Psoas muscle (tissue), 8 donors: ENCODE results near the gene RIMS1. TPM values are rescaled to one million over a fixed set of nuclear protein-coding genes. Genes with fewer than 3 reads are reported as not detected.

Experiments used
- ATAC-seq, 4 donors: fragments of 200-7000 bp; cut with Tn5 transposase; one replicate each; pipeline ENCODE4 v1.9.1; 2020; ENCODE audit warnings: moderate library complexity in 3 of 4, mild to moderate bottlenecking in 2 of 4
- DNase-seq, 2 donors: peaks; one replicate each; pipeline ENCODE4 v3.0.0-alpha.2; 2020
- H3K27ac ChIP-seq: fragments of 200-600 bp; one replicate; pipeline ENCODE4 v1.8.0; 2022
- H3K27me3 ChIP-seq, 3 donors: fragments of 200-600 bp in 1 of 3; one replicate each; pipeline versions ENCODE4 v1.6.1 to v1.8.0; 2013 to 2022; ENCODE audit warnings: low read length in 2 of 3, mild to moderate bottlenecking in 2 of 3, moderate library complexity in 1 of 3; ENCODE audit not compliant: insufficient read depth in 3 of 3
- H3K36me3 ChIP-seq, 2 donors: fragments of 200-600 bp in 1 of 2; one replicate each; pipeline versions ENCODE4 v1.6.1 to v1.8.0; 2013 to 2022; ENCODE audit warnings: low read depth in 1 of 2, mild to moderate bottlenecking in 1 of 2, moderate library complexity in 1 of 2; ENCODE audit not compliant: insufficient read depth in 1 of 2
- H3K4me1 ChIP-seq: fragments of 200-600 bp; one replicate; pipeline ENCODE4 v1.8.0; 2022
- H3K4me3 ChIP-seq: fragments of 200-600 bp; one replicate; pipeline ENCODE4 v1.8.0; 2022; ENCODE audit warnings: mild to moderate bottlenecking
- H3K9me3 ChIP-seq: fragments of 200-600 bp; one replicate; pipeline ENCODE4 v1.8.0; 2022
- WGBS, 3 donors: extraction: QIAGEN DNeasy Blood & Tissue Kit; methylation state at CpG; one replicate each; pipeline versions ENCODE4 v1.1.6 to v1.1.7; 2013; 5-methylcytosine and 5-hydroxymethylcytosine counted together
- intact Hi-C, 2 donors: fragments of 100-400 bp; cut with DNase I; formaldehyde crosslinking; loops; one replicate each; pipeline versions ENCODE4 v1.11.0 to v1.14.2; 2022
- polyA plus RNA-seq, 3 donors: library from polyadenylated mRNA; stranded (reverse); fragments of 200-250 nt; gene quantifications; one replicate each; pipeline ENCODE4 v1.2.3, GENCODE V29; 2013
- total RNA-seq, 4 donors: library from RNA; stranded (reverse); fragmentation: NEBNext Ultra II Directional in 2 of 4; extraction: Animal tissue kit (Norgen Biotek cat#: 25700) in 2 of 4; gene quantifications; one replicate each; pipeline versions ENCODE4 v1.2.1 to v1.2.4, GENCODE V29; 2021 to 2023
- TF ChIP-seq, protein P1 (sequence below): fragments of 200-600 bp; IDR thresholded peaks from one replicate; pipeline ENCODE4 v1.8.0; 2022; ENCODE audit warnings: antibody characterized with exemption
- donor health status: healthy with polysubstance abuse.
- donor health status: DM: no; HTN: no; CAD: no; lungs with moderate emphysema.
- donor health status: Bipolar disorder and iron deficiency.
- donor health status: healthy.
- donor health status: DM: yes; HTN: yes; CAD: no.
- donor health status: DM: no; HTN: no; CAD: no.
- donor health status: DM: no; HTN: no; CAD: no.
- donor health status: DM: yes; HTN: yes; CAD: no.

The RIMS1 gene
- total and polyA plus RNA-seq, 7 donors = 0.03 to 2.0 (median 0.22) TPM

DNA sequence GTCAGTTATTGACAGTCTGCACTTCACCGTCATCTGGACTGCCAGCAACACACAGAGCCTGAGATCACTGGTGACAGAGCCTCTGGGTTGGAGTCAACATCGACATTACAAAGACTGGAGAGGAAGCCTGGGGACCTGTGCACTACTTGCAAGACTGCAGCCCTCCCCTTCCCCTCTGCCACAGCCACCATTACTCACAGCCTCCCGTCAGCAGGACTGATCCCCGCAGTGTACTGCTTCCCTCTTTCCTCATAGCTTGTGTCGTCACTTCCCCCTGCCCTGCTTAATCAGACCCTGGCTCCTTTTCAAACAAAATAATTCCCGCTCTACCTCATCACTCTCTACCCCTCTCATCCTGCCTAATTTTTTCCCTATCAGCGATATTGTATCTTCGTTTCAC lies 500.0 kb downstream of the RIMS1 start:
- ATAC-seq (no peak), DNase-seq (no peak)
- WGBS, 3 donors = 78 to 79% (median 79%) methylated on average over 8 of the region's 8 CpGs
- Histone ChIP-seq H3K4me1 (no peaks in the 10 kb centered on the region), H3K27me3 (no peaks in the 10 kb centered on the region), H3K4me3 (no peak overlapping the region), H3K9me3 (no peaks in the 10 kb centered on the region), H3K36me3 (no peaks in the 10 kb centered on the region), H3K27ac (no peak overlapping the region)
- TF ChIP-seq, protein P1, sequence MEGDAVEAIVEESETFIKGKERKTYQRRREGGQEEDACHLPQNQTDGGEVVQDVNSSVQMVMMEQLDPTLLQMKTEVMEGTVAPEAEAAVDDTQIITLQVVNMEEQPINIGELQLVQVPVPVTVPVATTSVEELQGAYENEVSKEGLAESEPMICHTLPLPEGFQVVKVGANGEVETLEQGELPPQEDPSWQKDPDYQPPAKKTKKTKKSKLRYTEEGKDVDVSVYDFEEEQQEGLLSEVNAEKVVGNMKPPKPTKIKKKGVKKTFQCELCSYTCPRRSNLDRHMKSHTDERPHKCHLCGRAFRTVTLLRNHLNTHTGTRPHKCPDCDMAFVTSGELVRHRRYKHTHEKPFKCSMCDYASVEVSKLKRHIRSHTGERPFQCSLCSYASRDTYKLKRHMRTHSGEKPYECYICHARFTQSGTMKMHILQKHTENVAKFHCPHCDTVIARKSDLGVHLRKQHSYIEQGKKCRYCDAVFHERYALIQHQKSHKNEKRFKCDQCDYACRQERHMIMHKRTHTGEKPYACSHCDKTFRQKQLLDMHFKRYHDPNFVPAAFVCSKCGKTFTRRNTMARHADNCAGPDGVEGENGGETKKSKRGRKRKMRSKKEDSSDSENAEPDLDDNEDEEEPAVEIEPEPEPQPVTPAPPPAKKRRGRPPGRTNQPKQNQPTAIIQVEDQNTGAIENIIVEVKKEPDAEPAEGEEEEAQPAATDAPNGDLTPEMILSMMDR = no peak
- intact Hi-C loops = no loop called here

DNA sequence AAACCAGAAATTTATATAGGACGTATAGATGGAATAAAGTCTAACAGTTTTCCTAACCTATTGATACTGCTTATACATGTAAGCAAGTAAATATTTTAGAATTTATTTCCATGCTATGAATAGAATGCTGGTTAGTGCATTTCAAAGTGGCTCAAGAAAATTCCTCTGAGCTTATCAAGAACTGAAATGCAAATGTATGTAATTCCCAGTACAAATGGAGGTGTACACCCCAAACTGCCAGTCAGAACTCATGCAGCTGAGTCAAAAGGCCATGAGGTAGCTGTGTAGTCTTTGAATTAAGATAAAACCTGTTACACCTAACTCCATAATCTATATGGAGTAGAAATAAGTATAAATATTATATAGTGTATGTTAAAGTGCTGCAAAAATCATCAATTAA lies 503.3 kb downstream of the RIMS1 start:
- Histone ChIP-seq H3K4me3 (no peak overlapping the region), H3K4me1 (no peaks in the 10 kb centered on the region), H3K27me3 (no peaks in the 10 kb centered on the region), H3K27ac (no peak overlapping the region), H3K36me3 (no peaks in the 10 kb centered on the region), H3K9me3 (no peaks in the 10 kb centered on the region)
- TF ChIP-seq, protein P1 = no peak
- no peak for ATAC-seq
- 97 to 98% (median 98%) methylated on average over 1 of the region's 1 CpG for WGBS, 3 donors
- intact Hi-C loops = no loop called here
- no peak for DNase-seq

GRCh38 chr6:72390548-72390947 lies 504.2 kb downstream of the RIMS1 start:
- ATAC-seq = no peak
- intact Hi-C loops = no loop called here
- Histone ChIP-seq H3K27ac (no peak overlapping the region), H3K27me3 (no peaks in the 10 kb centered on the region), H3K9me3 (no peaks in the 10 kb centered on the region), H3K4me3 (no peak overlapping the region), H3K36me3 (no peaks in the 10 kb centered on the region), H3K4me1 (no peaks in the 10 kb centered on the region)
- TF ChIP-seq, protein P1 = no peak
- DNase-seq = no peak
- 69 to 74% (median 72%) methylated on average over 4 of the region's 4 CpGs for WGBS, 3 donors

GRCh38 chr6:72401865-72402264 lies 515.5 kb downstream of the RIMS1 start:
- H3K9me3 ChIP-seq = no peaks in the 10 kb centered on the region
- no peak overlapping the region for H3K4me3 ChIP-seq
- no peaks in the 10 kb centered on the region for H3K4me1 ChIP-seq
- no peak overlapping the region for H3K27ac ChIP-seq
- ATAC-seq = no peak
- DNase-seq = no peak
- no peaks in the 10 kb centered on the region for H3K36me3 ChIP-seq
- TF ChIP-seq, protein P1 = no peak
- intact Hi-C loops = no loop called here
- H3K27me3 ChIP-seq = no peaks in the 10 kb centered on the region

DNA sequence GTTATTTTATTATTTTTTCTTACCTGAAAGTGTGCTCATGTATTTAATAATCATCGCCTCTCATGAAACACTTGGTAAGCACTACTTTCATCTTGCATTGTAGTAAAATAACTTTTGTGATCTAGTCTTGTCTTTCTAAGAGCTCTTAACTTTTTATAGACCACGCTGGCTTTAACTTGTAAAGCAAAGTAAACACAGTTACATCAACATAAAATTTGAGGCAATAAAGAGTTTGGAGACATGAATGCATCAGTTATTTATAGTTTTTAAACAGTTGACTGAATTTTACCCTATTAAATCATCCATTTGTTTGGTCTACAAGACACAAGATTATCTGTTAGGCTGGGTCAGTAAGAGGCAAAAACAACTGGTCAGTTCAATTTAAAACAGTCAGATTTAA lies 517.1 kb downstream of the RIMS1 start:
- DNase-seq (no peak), ATAC-seq (no peak)
- intact Hi-C loops = no loop called here
- H3K9me3 ChIP-seq = no peaks in the 10 kb centered on the region
- WGBS, 3 donors = 76 to 79% (median 78%) methylated on average over 2 of the region's 2 CpGs
- no peaks in the 10 kb centered on the region for H3K36me3 ChIP-seq
- H3K4me3 ChIP-seq = no peak overlapping the region
- TF ChIP-seq, protein P1 = no peak
- no peaks in the 10 kb centered on the region for H3K4me1 ChIP-seq
- no peaks in the 10 kb centered on the region for H3K27me3 ChIP-seq
- no peak overlapping the region for H3K27ac ChIP-seq
